Mucosa of gallbladder (tissue), 1 donor: ENCODE measurements around the gene TMPO. TPM values are rescaled to one million over a fixed set of nuclear protein-coding genes. Genes with fewer than 3 reads are reported as not detected.
"Not testable (repeated sequence)": the region's sequence is repeated elsewhere in the genome, so short reads cannot be mapped to it uniquely, and the experiment has no call there.

Experiments
- DNase-seq: peaks from one replicate; pipeline ENCODE4 v3.0.0-alpha.2; 2020; ENCODE audit warnings: low spot score
- total RNA-seq: library from RNA; stranded (reverse); gene quantifications from one replicate; pipeline ENCODE4 v1.2.1, GENCODE V29; 2021
- donor health status: DM: no; HTN: no; CAD: no.

TMPO gene
- total RNA-seq, 1 donor from 2014 or later = 70.1 TPM

DNA sequence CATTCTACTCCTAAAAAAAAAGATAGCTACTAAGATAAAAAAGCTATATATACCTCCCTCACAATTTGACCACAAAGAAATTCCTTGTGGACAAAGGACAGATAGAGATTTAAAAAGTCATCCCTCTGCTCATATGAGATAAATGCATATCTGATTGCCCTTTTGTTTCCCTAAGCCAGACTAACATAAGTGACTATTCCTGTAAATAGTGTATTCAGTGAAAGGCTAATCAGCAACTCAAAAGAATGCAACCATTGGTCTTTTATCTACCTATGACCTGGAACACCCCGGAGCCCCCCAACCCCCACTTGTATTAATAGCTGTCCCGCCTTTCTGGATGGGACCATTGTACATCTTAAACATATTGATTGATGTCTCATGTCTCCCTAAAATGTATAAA, 6.3 kb upstream of the TMPO start:
- no peak for DNase-seq

DNA sequence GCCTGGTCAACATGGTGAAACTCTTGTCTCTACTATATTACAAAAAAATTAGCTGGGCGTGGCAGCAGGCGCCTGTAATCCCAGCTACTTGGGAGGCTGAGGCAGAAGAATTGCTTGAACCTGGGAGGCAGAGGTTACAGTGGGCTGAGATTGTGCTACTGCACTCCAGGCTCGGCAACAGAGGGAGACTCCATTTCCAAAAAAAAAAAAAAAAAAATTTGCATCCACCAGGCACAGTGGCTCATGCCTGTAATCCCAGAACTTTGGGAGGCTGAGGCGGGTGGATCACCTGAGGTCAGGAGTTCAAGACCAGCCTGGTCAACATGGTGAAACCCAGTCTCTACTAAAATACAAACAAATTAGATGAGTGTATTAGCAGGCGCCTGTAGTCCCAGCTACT, 3.6 kb upstream of the TMPO start:
- DNase-seq = peak; percentile 1

- DNase-seq = no peak
Observed at GRCh38 chr12:98513379-98514322, 1.7 kb upstream of the TMPO start.

DNA sequence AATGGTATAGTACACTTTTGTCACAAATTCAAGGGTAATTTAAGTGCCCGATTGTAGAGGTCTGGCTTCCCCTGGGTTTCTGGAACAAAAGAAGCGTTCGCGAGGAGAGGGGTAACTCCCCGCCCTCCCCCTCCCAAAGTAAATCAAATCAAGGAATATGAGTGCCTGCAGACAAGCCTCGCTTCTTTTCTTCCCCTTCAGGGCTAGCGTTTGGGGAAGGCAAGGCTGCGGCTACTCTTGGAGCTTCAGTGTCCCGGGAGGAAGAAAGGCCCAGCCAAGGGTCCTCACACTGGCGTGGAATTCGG, 456 bp upstream of the TMPO start:
- no peak for DNase-seq

- peak; percentile 81 for DNase-seq
Observed at GRCh38 chr12:98516111-98516873, 902 bp downstream of the TMPO start.

GRCh38 chr12:98519257-98519907, 4.0 kb downstream of the TMPO start:
- DNase-seq = no peak

DNA sequence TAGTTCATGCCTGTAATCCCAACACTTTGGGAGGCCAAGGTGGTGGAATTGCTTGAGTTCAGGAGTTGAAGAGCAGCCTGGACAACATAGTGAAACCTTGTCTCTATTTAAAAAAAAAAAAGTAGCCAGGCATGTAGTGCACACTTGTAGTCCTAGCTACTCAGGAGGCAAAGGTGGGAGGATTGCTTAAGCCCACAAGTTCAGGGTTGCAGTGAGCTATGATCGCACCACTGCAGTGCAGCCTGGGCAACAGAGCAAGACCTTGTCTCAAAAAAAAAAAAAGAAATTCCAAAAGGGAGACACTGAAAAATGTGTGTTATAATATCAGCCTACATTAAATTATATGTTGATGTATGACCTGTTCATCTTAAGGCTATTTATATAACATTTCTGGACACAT, 14.7 kb downstream of the TMPO start:
- no peak for DNase-seq

- DNase-seq = no peak
Observed at GRCh38 chr12:98532687-98533304, 17.4 kb downstream of the TMPO start.

DNA sequence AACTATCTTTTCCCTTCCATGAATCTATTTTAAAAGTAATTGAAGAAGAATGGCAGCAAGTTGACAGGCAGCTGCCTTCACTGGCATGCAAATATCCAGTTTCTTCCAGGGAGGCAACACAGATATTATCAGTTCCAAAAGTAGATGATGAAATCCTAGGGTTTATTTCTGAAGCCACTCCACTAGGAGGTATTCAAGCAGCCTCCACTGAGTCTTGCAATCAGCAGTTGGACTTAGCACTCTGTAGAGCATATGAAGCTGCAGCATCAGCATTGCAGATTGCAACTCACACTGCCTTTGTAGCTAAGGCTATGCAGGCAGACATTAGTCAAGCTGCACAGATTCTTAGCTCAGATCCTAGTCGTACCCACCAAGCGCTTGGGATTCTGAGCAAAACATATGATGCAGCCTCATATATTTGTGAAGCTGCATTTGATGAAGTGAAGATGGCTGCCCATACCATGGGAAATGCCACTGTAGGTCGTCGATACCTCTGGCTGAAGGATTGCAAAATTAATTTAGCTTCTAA, 18.4 kb downstream of the TMPO start:
- no peak for DNase-seq

- no peak for DNase-seq
Observed at GRCh38 chr12:98538031-98538430, 22.6 kb downstream of the TMPO start.

GRCh38 chr12:98543701-98544100, 28.3 kb downstream of the TMPO start:
- DNase-seq = no peak

- DNase-seq = no peak
Observed at GRCh38 chr12:98544751-98545150, 29.4 kb downstream of the TMPO start.

DNA sequence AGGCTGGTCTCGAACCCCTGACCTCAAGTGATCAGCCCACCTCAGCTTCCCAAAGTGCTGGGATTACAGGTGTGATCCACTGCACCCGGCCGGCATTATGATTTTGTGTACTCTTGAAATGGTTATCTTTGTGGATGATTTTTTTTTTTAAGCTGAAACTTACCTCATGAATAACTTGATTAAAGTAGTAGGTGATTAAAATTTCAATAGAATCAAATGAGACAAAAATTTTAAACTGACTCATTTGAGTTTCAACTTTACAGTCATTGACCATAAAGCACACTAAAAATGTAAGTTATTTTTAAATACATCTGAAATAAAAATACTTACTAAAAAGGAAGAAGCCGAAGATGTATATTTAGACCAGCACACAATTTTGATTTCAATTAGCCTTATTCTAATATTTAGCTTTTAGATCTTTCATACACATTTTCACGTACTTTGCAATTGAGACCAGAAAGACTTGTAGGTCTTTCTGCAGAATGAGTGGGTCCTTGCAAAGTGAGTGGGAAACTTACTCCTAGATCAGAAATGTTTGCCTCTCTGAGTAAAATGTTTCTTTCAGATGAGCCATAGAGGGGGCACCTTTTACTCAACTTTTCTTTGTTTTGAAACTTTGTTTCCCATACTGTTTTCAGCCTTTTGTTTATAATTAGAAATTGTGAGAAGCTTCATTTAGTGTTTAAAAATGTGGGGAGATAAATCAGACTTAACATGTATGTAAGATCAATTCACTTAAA, 34.2 kb downstream of the TMPO start:
- DNase-seq = no peak

DNA sequence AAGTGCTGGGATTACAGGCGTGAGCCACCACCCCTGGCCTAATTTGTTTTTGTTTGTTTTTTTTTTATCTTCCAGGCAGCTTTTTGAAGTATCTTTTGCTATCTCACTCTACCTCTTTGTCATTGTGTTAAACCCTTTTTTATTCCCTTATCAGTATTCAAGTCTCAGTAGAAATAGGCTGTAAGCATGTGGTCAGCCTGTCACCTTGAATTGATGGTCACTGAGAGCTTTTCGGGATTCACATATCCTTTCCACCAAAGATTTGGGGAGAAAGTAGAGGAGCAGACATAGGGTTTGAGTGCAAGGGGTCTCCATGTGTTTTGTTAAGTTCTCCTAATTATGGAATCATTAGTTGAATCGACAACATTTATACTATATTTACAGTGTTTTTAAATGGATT, 36.4 kb downstream of the TMPO start:
- DNase-seq = no peak

DNA sequence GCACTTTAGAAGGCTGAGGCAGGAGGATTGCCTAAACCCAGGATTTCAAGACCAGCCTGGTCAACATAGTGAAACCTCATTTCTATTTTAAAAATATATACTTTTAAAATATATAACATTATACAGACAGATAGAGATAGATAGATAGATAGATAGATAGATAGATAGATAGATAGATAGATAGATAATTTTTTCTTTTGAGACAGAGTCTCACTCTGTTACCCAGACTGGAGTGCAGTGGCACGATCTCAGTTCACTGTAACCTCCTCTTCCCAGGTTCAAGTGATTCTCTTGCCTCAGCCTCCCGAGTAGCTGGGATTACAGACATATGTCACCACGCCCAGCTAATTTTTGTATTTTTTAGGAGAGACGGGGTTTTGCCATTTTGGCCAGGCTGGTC, 42.7 kb downstream of the TMPO start:
- not testable (repeated sequence) for DNase-seq

DNA sequence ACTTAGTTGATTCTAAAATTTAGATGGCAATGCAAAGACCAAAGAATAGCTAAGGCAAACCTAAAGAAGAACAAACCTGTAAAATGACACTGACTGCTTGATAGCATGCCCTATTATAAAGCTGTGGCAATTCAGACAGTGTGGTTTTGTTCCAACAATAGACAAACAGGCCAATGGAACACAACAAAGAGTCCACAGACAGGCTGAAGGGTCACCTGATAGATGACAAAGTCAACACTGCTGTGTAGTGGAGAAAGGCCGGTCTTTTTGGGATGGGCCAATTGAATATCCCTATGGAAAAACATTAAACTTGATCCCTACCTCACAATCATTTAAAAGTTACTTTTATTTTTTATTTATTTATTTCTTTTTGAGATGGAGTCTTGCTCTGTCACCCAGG, 44.3 kb downstream of the TMPO start:
- DNase-seq = no peak

- no peak for DNase-seq
Observed at GRCh38 chr12:98561846-98562245, 46.5 kb downstream of the TMPO start.

DNA sequence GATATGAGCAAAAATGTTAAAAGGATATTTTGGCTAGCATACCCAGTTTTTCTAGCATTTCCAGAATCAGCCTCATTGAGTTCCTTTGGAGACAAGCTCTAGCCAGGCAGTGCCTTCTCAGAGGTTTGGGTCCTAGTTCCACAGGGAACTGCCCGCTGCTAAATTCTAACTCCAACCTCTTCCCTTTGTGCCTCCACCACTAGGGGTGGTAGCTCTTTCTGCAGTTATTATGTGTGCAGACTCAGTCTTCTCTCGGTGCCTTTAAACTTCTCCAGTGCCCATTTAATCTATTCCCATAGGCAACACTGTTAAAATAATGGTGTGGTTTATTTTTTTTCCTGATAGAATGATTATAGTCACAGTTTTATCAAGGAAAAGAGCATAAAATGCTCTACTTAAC, 56.6 kb downstream of the TMPO start:
- DNase-seq = no peak

GRCh38 chr12:98574110-98574509, 58.7 kb downstream of the TMPO start:
- DNase-seq = peak; percentile 23

DNA sequence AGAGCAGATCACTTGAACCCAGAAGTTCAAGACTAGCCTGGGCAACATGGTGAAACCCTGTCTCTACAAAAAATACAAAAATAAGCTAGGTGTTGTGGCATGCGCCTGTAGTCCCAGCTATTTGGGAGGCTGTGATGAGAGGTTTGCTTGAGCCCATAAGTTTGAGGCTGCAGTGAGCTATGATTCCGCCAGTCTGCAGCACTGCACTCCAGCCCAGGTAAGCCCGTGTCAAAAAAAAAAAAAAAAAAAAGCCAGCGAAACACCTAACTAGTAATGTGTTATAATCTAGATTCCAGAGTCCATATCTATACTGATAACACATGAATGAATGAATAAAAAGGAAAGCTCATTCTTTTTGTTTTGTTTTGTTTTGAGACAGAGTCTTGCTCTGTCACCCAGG, 59.6 kb downstream of the TMPO start:
- no peak for DNase-seq

DNA sequence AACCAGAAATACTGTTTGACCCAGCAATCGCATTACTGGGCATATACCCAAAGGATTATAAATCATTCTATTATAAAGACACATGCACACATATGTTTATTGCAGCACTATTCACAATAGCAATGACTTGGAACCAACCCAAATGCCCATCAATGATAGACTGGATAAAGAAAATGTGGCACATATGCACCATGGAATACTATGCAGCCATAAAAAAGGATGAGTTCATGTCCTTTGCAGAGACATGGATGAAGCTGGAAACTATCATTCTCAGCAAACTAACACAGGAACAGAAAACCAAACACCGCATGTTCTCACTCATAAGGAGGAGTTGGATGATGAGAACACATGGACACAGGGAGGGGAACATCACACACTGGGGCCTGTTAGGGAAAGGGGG, 61.4 kb downstream of the TMPO start:
- not testable (repeated sequence) for DNase-seq
